Measurements from ENCODE around the gene S100A13.

DNA sequence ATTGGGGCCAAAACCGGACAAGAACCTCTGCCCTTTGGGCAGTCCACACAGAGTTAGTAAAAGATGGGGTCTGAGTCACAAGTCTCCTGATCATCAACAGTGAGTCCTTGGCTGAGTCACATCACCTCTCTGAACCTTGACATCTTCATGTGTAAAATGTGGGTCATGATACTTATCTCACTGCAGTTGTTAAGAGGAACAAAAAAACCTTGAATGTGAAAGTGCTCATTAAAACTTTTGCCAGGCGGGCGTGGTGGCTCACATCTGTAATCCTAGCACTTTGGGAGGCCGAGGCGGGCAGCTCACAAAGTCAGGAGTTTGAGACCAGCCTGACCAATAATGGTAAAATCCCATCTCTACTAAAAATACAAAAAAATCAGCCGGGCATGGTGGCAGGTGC lies 30.1 kb downstream of the S100A13 start:
- TF ChIP-seq CTCF (IDR thresholded peaks at IDR 0.05) (no peak), EP300 (IDR thresholded peaks at IDR 0.05) (no peak), POLR2AphosphoS5 (IDR thresholded peaks at IDR 0.05) (no peak), POLR2A (IDR thresholded peaks at IDR 0.05) (no peak)

Data from suprapubic skin (tissue), 4 donors.